MCF 10A (cell line): ENCODE measurements around the gene CPSF3. TPM values are rescaled to one million over a fixed set of nuclear protein-coding genes. Genes with fewer than 3 reads are reported as not detected.
"Not testable (repeated sequence)": the region's sequence is repeated elsewhere in the genome, so short reads cannot be mapped to it uniquely, and the experiment has no call there.

Experiments used
- BruUV-seq: library from RNA; stranded (reverse); fragments of 400-500 nt; replicated peaks from 2 replicates; lab custom pipeline; 2021; lab: Mats Ljungman, UMichigan
- CTCF ChIA-PET: fragments of 300-600 bp; sonication (Branson Sonifier 250); formaldehyde crosslinking; extraction: SDS; loops from one replicate; lab custom pipeline; 2021; ENCODE audit warnings: antibody characterized with exemption, inconsistent platforms; lab: Yijun Ruan, JAX
- POLR2A ChIA-PET: fragments of 300-600, 350-650 bp; sonication (Branson Sonifier 250); formaldehyde crosslinking; extraction: SDS; loops from one replicate; lab custom pipeline; 2020; ENCODE audit warnings: antibody characterized with exemption, inconsistent platforms; lab: Yijun Ruan, JAX
- DNase-seq: peaks from one replicate; pipeline ENCODE4 v3.0.0-alpha.2; 2018; ENCODE audit not compliant: unreplicated experiment
- H3K27ac Mint-ChIP-seq: one replicate; pipeline ENCODE4 v1.8.0; 2022; ENCODE audit warnings: mild to moderate bottlenecking, low read depth, mixed read lengths; ENCODE audit not compliant: unreplicated experiment
- H3K27me3 Mint-ChIP-seq: one replicate; pipeline ENCODE4 v1.8.0; 2022; ENCODE audit warnings: mixed read lengths; ENCODE audit not compliant: insufficient read depth, unreplicated experiment
- H3K36me3 Mint-ChIP-seq: one replicate; pipeline ENCODE4 v1.8.0; 2022; ENCODE audit warnings: mild to moderate bottlenecking, moderate library complexity, mixed read lengths; ENCODE audit not compliant: insufficient read depth, unreplicated experiment
- H3K4me1 Mint-ChIP-seq: one replicate; pipeline ENCODE4 v1.8.0; 2022; ENCODE audit warnings: mixed read lengths; ENCODE audit not compliant: insufficient read depth, unreplicated experiment
- H3K4me3 Mint-ChIP-seq: one replicate; pipeline ENCODE4 v1.8.0; 2022; ENCODE audit warnings: mild to moderate bottlenecking, moderate library complexity, mixed read lengths; ENCODE audit not compliant: unreplicated experiment
- H3K9me3 Mint-ChIP-seq: one replicate; pipeline ENCODE4 v1.8.0; 2022; ENCODE audit warnings: mixed read lengths; ENCODE audit not compliant: unreplicated experiment
- intact Hi-C: fragments of 100-400 bp; cut with micrococcal nuclease; formaldehyde crosslinking; loops from 2 replicates; pipeline ENCODE4 v1.14.1; 2022
- total RNA-seq: library from RNA; stranded (reverse); gene quantifications from 2 replicates; pipeline ENCODE4 v1.2.3, GENCODE V29; 2022
- TF ChIP-seq, protein P1 (sequence below): fragments of 200-600 bp; IDR thresholded peaks from one replicate; pipeline ENCODE4 v1.8.0; 2022; ENCODE audit warnings: antibody characterized with exemption, mild to moderate bottlenecking; ENCODE audit not compliant: unreplicated experiment

Gene CPSF3
- total RNA-seq, 1 experiment from 2014 or later = 51.0 TPM

DNA sequence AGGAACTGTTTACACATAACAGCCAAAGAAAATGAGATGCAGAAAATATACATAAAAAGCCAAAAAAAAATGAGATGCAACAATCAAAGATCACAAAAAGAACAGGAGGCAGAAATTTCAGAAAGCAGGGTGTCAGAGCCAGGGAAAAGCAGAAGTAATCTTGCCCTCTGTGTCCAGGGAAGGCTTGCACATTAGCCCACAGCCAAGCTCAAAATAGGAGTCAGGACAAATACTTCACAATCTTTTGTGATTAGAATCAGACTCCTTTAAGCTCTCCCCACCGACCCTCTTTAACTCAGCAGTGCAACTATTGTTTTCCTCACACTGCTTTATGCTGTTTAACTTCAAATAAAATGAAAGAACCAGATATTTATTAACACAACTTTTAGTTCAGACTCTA lies 85.5 kb downstream of the CPSF3 start:
- BruUV-seq = no TSS peak
- POLR2A ChIA-PET = interaction anchor here (0.7 to 1.2 kb wide), 2 partner anchors 24 to 121 kb away, joined by 3 to 6 read pairs; no protein-coding TSS in a partner anchor
- no peaks in the 10 kb centered on the region for H3K27me3 Mint-ChIP-seq
- no peak overlapping the region for H3K4me3 Mint-ChIP-seq
- H3K9me3 Mint-ChIP-seq = no peaks in the 10 kb centered on the region
- TF ChIP-seq, protein P1, sequence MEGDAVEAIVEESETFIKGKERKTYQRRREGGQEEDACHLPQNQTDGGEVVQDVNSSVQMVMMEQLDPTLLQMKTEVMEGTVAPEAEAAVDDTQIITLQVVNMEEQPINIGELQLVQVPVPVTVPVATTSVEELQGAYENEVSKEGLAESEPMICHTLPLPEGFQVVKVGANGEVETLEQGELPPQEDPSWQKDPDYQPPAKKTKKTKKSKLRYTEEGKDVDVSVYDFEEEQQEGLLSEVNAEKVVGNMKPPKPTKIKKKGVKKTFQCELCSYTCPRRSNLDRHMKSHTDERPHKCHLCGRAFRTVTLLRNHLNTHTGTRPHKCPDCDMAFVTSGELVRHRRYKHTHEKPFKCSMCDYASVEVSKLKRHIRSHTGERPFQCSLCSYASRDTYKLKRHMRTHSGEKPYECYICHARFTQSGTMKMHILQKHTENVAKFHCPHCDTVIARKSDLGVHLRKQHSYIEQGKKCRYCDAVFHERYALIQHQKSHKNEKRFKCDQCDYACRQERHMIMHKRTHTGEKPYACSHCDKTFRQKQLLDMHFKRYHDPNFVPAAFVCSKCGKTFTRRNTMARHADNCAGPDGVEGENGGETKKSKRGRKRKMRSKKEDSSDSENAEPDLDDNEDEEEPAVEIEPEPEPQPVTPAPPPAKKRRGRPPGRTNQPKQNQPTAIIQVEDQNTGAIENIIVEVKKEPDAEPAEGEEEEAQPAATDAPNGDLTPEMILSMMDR = no peak
- CTCF ChIA-PET = interaction anchor here (1.1 kb wide), 1 partner anchor 46 kb away, joined by 4 read pairs; no protein-coding TSS in a partner anchor
- no peak for DNase-seq
- H3K4me1 Mint-ChIP-seq = no peaks in the 10 kb centered on the region
- intact Hi-C loops = no loop called here
- peaks cover 77% of the 10 kb centered on the region for H3K36me3 Mint-ChIP-seq
- no peak overlapping the region for H3K27ac Mint-ChIP-seq

DNA sequence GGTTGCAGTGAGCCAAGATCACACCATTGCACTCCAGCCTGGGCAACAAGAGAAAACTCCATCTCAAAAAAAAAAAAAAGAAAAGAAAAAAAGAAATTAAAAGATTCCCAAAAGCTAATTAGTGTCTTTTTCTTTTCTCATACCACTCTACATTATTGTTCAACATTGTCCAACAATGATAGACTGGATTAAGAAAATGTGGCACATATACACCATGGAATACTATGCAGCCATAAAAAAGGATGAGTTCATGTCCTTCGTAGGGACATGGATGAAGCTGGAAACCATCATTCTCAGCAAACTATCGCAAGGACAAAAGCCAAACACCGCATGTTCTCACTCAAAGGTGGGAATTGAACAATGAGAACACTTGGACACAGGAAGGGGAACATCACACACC lies 90.5 kb downstream of the CPSF3 start:
- intact Hi-C loops, DNase-seq, H3K27me3 Mint-ChIP-seq, POLR2A ChIA-PET, H3K4me3 Mint-ChIP-seq, H3K27ac Mint-ChIP-seq, BruUV-seq, H3K9me3 Mint-ChIP-seq, H3K4me1 Mint-ChIP-seq: not testable (repeated sequence)
- peaks cover 71% of the 10 kb centered on the region for H3K36me3 Mint-ChIP-seq
- CTCF ChIA-PET = interaction anchor here (0.6 kb wide), 1 partner anchor 921 kb away, joined by 3 read pairs; no protein-coding TSS in a partner anchor

DNA sequence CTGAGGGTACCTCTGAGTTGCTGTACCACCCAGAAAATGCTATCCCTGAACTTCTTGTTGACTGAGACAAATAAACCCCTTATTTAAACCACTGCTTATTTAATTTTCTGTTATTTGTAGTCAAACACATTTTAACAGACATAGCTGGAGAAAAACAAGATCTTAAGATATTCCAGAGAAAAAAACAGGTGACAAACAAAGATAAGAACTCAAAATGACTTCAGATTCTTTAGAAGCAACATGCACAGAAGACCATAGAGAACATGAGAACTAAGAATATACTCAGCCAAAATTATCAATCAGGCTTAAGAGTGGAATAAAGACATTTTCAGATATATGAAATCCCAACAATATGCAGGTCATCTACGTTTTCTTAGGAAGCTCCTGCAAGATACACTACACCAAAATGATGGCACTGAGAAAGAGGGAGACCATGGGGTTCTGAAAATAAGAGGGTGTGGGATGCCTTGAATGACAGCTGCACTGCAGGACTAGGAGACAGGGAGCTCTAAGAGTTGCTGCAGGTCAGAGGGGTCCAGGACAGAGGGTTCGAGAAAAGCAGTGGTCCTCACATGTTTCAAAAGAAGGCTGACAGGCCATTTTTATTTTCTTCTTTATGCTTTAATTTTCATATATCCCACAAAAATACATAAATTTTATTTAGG lies 93.8 kb downstream of the CPSF3 start:
- Mint-ChIP-seq H3K27me3 (no peaks in the 10 kb centered on the region), H3K36me3 (peaks cover 80% of the 10 kb centered on the region), H3K4me3 (no peak overlapping the region), H3K9me3 (no peaks in the 10 kb centered on the region), H3K27ac (peak overlapping the region; percentile 63), H3K4me1 (no peaks in the 10 kb centered on the region)
- ChIA-PET CTCF (no interaction called here), POLR2A (interaction anchor here (0.7 to 2.2 kb wide), 2 partner anchors 16 to 21 kb away, joined by 4 to 7 read pairs; no protein-coding TSS in a partner anchor)
- TF ChIP-seq, protein P1 = no peak
- DNase-seq = no peak
- intact Hi-C loops = no loop called here
- BruUV-seq = no TSS peak

DNA sequence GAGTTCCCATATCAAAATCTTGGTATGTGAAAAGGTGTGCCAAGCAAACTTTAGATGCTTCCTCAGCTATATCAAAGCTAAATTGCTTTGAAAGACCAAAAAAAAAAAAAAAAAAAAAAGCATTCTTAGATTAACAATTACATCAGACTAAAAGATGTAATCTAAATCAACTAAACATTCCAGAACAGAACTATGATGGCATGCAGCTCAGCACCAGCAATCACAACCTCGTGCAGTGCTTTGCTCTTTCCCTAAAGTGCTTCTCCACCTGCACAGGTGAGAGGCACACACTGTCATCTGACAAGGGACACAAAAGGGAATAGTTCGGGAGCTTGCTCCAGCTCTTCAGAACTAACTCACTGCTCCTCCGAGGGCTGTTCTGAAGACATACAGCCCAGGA lies 94.7 kb downstream of the CPSF3 start:
- intact Hi-C loops = no loop called here
- no peak for DNase-seq
- TF ChIP-seq, protein P1 = no peak
- no peaks in the 10 kb centered on the region for H3K4me1 Mint-ChIP-seq
- H3K36me3 Mint-ChIP-seq = peaks cover 76% of the 10 kb centered on the region
- no TSS peak for BruUV-seq
- H3K27me3 Mint-ChIP-seq = no peaks in the 10 kb centered on the region
- H3K4me3 Mint-ChIP-seq = no peak overlapping the region
- CTCF ChIA-PET = interaction anchor here (0.8 to 1.2 kb wide), 2 partner anchors 8 to 37 kb away, joined by 3 read pairs; no protein-coding TSS in a partner anchor
- H3K9me3 Mint-ChIP-seq = no peaks in the 10 kb centered on the region
- H3K27ac Mint-ChIP-seq = no peak overlapping the region
- POLR2A ChIA-PET = interaction anchor here (0.7 to 2.2 kb wide), 4 partner anchors 15 to 43 kb away, joined by 3 to 11 read pairs (median 6); no protein-coding TSS in a partner anchor
